HCT116 (cell line): ENCODE results near the gene FSTL4. TPM values are rescaled to one million over a fixed set of nuclear protein-coding genes. Genes with fewer than 3 reads are reported as not detected.

Source experiments
- ATAC-seq: fragments of 200-7000 bp; cut with Tn5 transposase; 2 replicates; pipeline ENCODE4 v1.9.1; 2020; ENCODE audit warnings: mild to moderate bottlenecking, moderate library complexity
- BruUV-seq: library from RNA; stranded (reverse); fragments of 400-500 nt; replicated peaks from 2 replicates; lab custom pipeline; 2021; lab: Mats Ljungman, UMichigan
- CTCF ChIA-PET: fragments of 300-600 bp; sonication (Branson Sonifier 250); formaldehyde crosslinking; loops from one replicate; lab custom pipeline; 2021; ENCODE audit warnings: antibody characterized with exemption; lab: Charles Lee
- POLR2A ChIA-PET: fragments of 300-600, 350-600 bp; sonication (Branson Sonifier 250); formaldehyde crosslinking; loops from one replicate; lab custom pipeline; 2021; ENCODE audit warnings: antibody characterized with exemption; lab: Charles Lee
- RAD21 ChIA-PET, 2 experiments: fragments of 300-600 bp; sonication (Branson Sonifier 250); formaldehyde crosslinking; loops; one replicate each; lab custom pipeline; 2023; ENCODE audit warnings: low total read pairs in 2 of 2; ENCODE audit not compliant: uncharacterized antibody in 2 of 2, unreplicated experiment in 2 of 2, low non-redundant PET in 1 of 2; lab: Charles Lee
- DNase-seq: peaks from one replicate; pipeline ENCODE4 v3.0.0-alpha.2; 2010; ENCODE audit warnings: low read depth, low spot score
- H2AFZ ChIP-seq: fragments of 200-600 bp; shearing (Covaris generic), sonication (generic); 2 replicates; pipeline ENCODE4 v1.6.1; 2017; ENCODE audit warnings: low read depth, mixed run types, mixed read lengths, antibody characterized with exemption, low read length; ENCODE audit not compliant: poor library complexity, severe bottlenecking
- H3K27ac ChIP-seq: 2 replicates; pipeline ENCODE4 v1.5.1; 2012; ENCODE audit warnings: low read depth, low read length
- H3K27me3 ChIP-seq: fragments of 200-600 bp; sonication (generic); 2 replicates; pipeline ENCODE4 v1.6.1; 2016; ENCODE audit warnings: mixed run types, low read length, mixed read lengths; ENCODE audit not compliant: insufficient read depth
- H3K36me3 ChIP-seq, 2 experiments: fragments of 200-500 bp in 1 of 2; fragments of 200-600 bp in 1 of 2; sonication (Bioruptor generic) in 1 of 2; sonication (generic) in 1 of 2; 2 replicates each; pipeline versions ENCODE4 v1.5.1 to v1.6.1; 2014 to 2016; ENCODE audit warnings: low read length in 2 of 2, inconsistent platforms in 1 of 2, mixed read lengths in 1 of 2, mixed run types in 1 of 2; ENCODE audit not compliant: insufficient read depth in 2 of 2, control insufficient read depth in 1 of 2
- H3K4me1 ChIP-seq, 2 experiments: fragments of 200-600 bp in 1 of 2; sonication (generic) in 1 of 2; 2 replicates each; pipeline versions ENCODE4 v1.5.1 to v1.6.1; 2012 to 2017; ENCODE audit warnings: low read length in 2 of 2, inconsistent platforms in 1 of 2, mild to moderate bottlenecking in 1 of 2, mixed read lengths in 1 of 2, mixed run types in 1 of 2, moderate library complexity in 1 of 2; ENCODE audit not compliant: insufficient read depth in 2 of 2, control insufficient read depth in 1 of 2
- H3K4me2 ChIP-seq: fragments of 200-600 bp; sonication (generic); 2 replicates; pipeline ENCODE4 v1.6.1; 2017; ENCODE audit warnings: mixed run types, low read length, mixed read lengths
- H3K4me3 ChIP-seq, 2 experiments: fragments of 200-600 bp in 1 of 2; sonication (generic) in 1 of 2; replicated peaks in 1 of 2; 2 replicates each; pipeline ENCODE4 v1.5.1; 2011 to 2016; ENCODE audit warnings: low read length in 2 of 2, control low read depth in 1 of 2, low read depth in 1 of 2, mild to moderate bottlenecking in 1 of 2, mixed read lengths in 1 of 2, mixed run types in 1 of 2
- H3K79me2 ChIP-seq: fragments of 200-600 bp; sonication (generic); 2 replicates; pipeline ENCODE4 v1.6.1; 2017; ENCODE audit warnings: mild to moderate bottlenecking, mixed run types, low read length, moderate library complexity, mixed read lengths; ENCODE audit not compliant: insufficient read depth
- H3K9ac ChIP-seq: fragments of 200-600 bp; sonication (generic); 2 replicates; pipeline ENCODE4 v1.6.1; 2016; ENCODE audit warnings: low read length, mixed read lengths
- H3K9me2 ChIP-seq: fragments of 200-600 bp; sonication (generic), shearing (Covaris generic); 2 replicates; pipeline ENCODE4 v1.6.1; 2017; ENCODE audit warnings: mixed run types, mild to moderate bottlenecking, moderate library complexity; ENCODE audit not compliant: insufficient read depth
- H3K9me3 ChIP-seq, 2 experiments: fragments of 200-500 bp in 1 of 2; fragments of 200-600 bp in 1 of 2; sonication (Bioruptor generic) in 1 of 2; sonication (generic) in 1 of 2; 2 replicates each; pipeline ENCODE4 v1.6.1; 2014 to 2017; ENCODE audit warnings: low read length in 2 of 2, mixed read lengths in 2 of 2, inconsistent platforms in 1 of 2, low read depth in 1 of 2, mild to moderate bottlenecking in 1 of 2, mixed run types in 1 of 2, moderate library complexity in 1 of 2; ENCODE audit not compliant: control insufficient read depth in 1 of 2, insufficient read depth in 1 of 2
- H4K20me1 ChIP-seq: fragments of 200-600 bp; sonication (generic), shearing (Covaris generic); 2 replicates; pipeline ENCODE4 v1.6.1; 2017; ENCODE audit warnings: mixed run types, mild to moderate bottlenecking, moderate library complexity; ENCODE audit not compliant: insufficient read depth
- ATF3 ChIP-seq: IDR thresholded peaks from 2 replicates; pipeline ENCODE4 v1.6.1; 2012
- CBX3 ChIP-seq: IDR thresholded peaks from 2 replicates; pipeline ENCODE4 v1.6.1; 2012; ENCODE audit warnings: low read depth
- CEBPB ChIP-seq: IDR thresholded peaks from 2 replicates; pipeline ENCODE4 v1.6.1; 2012; ENCODE audit warnings: low read depth
- EGR1 ChIP-seq: IDR thresholded peaks from 2 replicates; pipeline ENCODE4 v1.6.1; 2012; ENCODE audit warnings: low read depth
- ELF1 ChIP-seq: IDR thresholded peaks from 2 replicates; pipeline ENCODE4 v1.6.1; 2012; ENCODE audit warnings: low read depth, borderline replicate concordance
- EZH2 ChIP-seq: fragments of 200-600 bp; sonication (generic); IDR thresholded peaks from 2 replicates; pipeline ENCODE4 v1.6.1; 2017; ENCODE audit warnings: antibody characterized with exemption, mixed run types
- FOSL1 ChIP-seq: IDR thresholded peaks from 2 replicates; pipeline ENCODE4 v1.6.1; 2012; ENCODE audit warnings: low read depth
- JUND ChIP-seq: IDR thresholded peaks from 2 replicates; pipeline ENCODE4 v1.6.1; 2012
- POLR2AphosphoS5 ChIP-seq: IDR thresholded peaks from 2 replicates; pipeline ENCODE4 v1.6.1; 2011; ENCODE audit warnings: mild to moderate bottlenecking, low read depth, low read length, moderate library complexity
- RAD21 ChIP-seq: IDR thresholded peaks from 2 replicates; pipeline ENCODE4 v1.6.1; 2012; ENCODE audit warnings: low read depth, mild to moderate bottlenecking
- SIN3A ChIP-seq: IDR thresholded peaks from 2 replicates; pipeline ENCODE4 v1.6.1; 2012; ENCODE audit warnings: low read depth
- SRF ChIP-seq: IDR thresholded peaks from 2 replicates; pipeline ENCODE4 v1.6.1; 2012; ENCODE audit warnings: low read depth
- TCF7L2 ChIP-seq: IDR thresholded peaks from 2 replicates; pipeline ENCODE4 v1.7.0; 2011; ENCODE audit warnings: borderline replicate concordance, inconsistent platforms; ENCODE audit not compliant: insufficient read depth, insufficient read length; ENCODE audit errors: extremely low read depth
- YY1 ChIP-seq: IDR thresholded peaks from 2 replicates; pipeline ENCODE4 v1.6.1; 2011; ENCODE audit warnings: low read length, low read depth, moderate library complexity, mild to moderate bottlenecking; ENCODE audit not compliant: insufficient replicate concordance; ENCODE audit errors: extremely low read depth
- ZBTB33 ChIP-seq: IDR thresholded peaks from 2 replicates; pipeline ENCODE4 v1.6.1; 2011; ENCODE audit warnings: mild to moderate bottlenecking, low read length, moderate library complexity; ENCODE audit not compliant: insufficient replicate concordance; ENCODE audit errors: extremely low read depth
- ZNF274 ChIP-seq: fragments of 200-500 bp; sonication (Bioruptor generic); IDR thresholded peaks from 2 replicates; pipeline ENCODE4 v1.6.1; 2014; ENCODE audit warnings: mild to moderate bottlenecking, low read depth, low read length, inconsistent platforms
- intact Hi-C: fragments of 100-400 bp; cut with micrococcal nuclease; formaldehyde crosslinking; loops from 2 replicates; pipeline ENCODE4 v1.10.0; 2022
- total RNA-seq: library from RNA; stranded (reverse); gene quantifications from one replicate; pipeline ENCODE4 v1.2.1, GENCODE V29; 2021; ENCODE audit not compliant: unreplicated experiment
- TF ChIP-seq, protein P1 (sequence below): IDR thresholded peaks from 2 replicates; pipeline ENCODE4 v1.6.1; 2012; ENCODE audit warnings: low read depth

FSTL4 gene
- total RNA-seq, 1 experiment from 2014 or later, result 0.37 TPM

GRCh38 chr5:133483406-133484090 lies 128.8 kb downstream of the FSTL4 start:
- ChIA-PET CTCF (no interaction called here), POLR2A (no interaction called here), RAD21 (no interaction called here)
- Histone ChIP-seq H3K9ac (no peak overlapping the region), H3K4me3 (no peak overlapping the region), H3K4me2 (no peak overlapping the region), H3K79me2 (no peaks in the 10 kb centered on the region), H3K27ac (no peak overlapping the region), H3K27me3 (peaks cover 18% of the 10 kb centered on the region), H4K20me1 (no peaks in the 10 kb centered on the region), H3K4me1 (no peaks in the 10 kb centered on the region), H3K9me2 (no peaks in the 10 kb centered on the region), H3K9me3 (no peaks in the 10 kb centered on the region), H3K36me3 (no peaks in the 10 kb centered on the region), H2AFZ (no peak overlapping the region)
- intact Hi-C loops, result no loop called here
- ATAC-seq, result no peak
- BruUV-seq, result no TSS peak
- TF ChIP-seq ATF3 (no peak), ELF1 (no peak), YY1 (no peak), RAD21 (no peak), EGR1 (no peak), ZBTB33 (no peak), TCF7L2 (no peak), CEBPB (no peak), JUND (no peak), EZH2 (no peak), ZNF274 (no peak), SRF (no peak), FOSL1 (no peak), SIN3A (no peak), POLR2AphosphoS5 (no peak), CBX3 (no peak)
- TF ChIP-seq, protein P1, sequence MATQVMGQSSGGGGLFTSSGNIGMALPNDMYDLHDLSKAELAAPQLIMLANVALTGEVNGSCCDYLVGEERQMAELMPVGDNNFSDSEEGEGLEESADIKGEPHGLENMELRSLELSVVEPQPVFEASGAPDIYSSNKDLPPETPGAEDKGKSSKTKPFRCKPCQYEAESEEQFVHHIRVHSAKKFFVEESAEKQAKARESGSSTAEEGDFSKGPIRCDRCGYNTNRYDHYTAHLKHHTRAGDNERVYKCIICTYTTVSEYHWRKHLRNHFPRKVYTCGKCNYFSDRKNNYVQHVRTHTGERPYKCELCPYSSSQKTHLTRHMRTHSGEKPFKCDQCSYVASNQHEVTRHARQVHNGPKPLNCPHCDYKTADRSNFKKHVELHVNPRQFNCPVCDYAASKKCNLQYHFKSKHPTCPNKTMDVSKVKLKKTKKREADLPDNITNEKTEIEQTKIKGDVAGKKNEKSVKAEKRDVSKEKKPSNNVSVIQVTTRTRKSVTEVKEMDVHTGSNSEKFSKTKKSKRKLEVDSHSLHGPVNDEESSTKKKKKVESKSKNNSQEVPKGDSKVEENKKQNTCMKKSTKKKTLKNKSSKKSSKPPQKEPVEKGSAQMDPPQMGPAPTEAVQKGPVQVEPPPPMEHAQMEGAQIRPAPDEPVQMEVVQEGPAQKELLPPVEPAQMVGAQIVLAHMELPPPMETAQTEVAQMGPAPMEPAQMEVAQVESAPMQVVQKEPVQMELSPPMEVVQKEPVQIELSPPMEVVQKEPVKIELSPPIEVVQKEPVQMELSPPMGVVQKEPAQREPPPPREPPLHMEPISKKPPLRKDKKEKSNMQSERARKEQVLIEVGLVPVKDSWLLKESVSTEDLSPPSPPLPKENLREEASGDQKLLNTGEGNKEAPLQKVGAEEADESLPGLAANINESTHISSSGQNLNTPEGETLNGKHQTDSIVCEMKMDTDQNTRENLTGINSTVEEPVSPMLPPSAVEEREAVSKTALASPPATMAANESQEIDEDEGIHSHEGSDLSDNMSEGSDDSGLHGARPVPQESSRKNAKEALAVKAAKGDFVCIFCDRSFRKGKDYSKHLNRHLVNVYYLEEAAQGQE, result no peak
- no peak for DNase-seq
